ENCODE results near the gene ARID5B.
A peak's percentile ranks its signal among the peaks of the same experiment; 100 is the strongest.
"Not testable (repeated sequence)": the region's sequence is repeated elsewhere in the genome, so short reads cannot be mapped to it uniquely, and the experiment has no call there.

Gene ARID5B

DNA sequence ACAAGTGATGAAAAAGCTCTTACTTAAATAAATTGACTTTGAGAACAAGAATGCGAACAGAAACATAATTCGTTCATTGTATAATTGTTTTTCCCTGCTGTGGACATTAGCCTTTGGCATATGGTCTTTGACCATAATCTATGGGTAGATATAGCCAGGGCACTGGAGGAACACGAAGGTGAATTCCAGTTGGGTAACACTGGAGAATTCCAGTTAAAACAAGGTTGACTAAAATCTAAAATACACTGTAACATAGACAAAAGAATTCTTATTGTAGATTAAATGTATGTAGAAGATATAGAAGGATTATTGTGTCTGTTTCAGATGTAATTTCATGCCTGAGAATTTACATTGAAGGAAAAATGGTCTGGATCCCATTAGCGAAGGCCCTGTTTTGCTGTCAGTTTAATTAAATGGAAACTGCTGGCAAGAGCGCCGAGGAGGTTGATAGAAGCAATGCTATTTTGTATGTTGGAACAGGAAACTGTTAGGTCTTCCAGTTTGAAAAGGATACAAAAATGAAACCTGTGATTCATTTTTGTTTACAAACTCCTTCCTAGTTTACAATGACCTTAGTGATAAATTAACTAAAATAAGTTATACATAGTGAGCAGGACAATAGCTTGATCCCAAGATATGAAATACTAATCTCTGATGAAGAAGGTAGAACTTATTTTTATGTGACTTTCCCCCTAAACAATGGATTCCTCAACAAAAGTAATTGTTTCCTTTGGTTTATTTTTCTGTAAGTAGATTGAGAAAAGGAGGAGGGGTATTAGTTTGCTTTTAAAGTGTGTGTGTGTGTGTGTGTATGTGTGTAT is 68.9 kb downstream of the ARID5B start:
- peak; percentile 46 for DNase-seq

DNA sequence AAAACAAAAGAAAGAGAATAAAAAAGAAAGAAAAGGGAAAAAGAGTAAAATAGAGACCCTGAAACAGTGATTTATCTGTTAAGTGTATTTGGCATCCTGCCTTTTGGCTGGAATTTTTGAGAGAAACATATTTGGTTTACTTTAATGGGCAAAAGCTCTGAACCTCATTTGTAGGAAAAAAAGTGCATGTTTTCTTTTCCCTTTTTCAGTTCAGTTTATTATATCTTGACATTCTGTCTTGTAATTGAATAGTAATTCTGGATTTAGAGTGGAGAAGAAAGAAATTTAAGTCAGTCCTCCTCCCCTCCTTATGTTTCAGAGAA is 69.5 kb downstream of the ARID5B start:
- peak; percentile 50 for DNase-seq

DNA sequence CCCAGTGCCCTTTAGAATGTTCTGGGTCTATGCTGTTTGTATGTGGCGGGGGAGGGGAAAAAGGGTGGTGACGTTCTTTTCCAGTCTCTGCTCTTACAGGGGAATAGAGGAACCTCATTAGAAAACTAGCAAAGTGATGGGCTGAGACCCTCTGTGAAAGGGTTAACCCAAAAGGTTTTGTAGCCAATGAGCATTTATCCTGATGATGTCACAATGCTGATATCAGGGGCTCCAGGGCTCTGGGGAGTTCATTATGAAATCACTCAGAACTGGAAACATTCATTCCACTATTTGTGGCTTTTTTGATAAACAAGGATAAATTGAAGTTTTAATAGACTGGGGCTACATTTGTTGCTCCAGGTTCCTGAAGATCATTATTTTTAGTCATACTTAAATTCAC is 71.7 kb downstream of the ARID5B start:
- no peak for DNase-seq

DNA sequence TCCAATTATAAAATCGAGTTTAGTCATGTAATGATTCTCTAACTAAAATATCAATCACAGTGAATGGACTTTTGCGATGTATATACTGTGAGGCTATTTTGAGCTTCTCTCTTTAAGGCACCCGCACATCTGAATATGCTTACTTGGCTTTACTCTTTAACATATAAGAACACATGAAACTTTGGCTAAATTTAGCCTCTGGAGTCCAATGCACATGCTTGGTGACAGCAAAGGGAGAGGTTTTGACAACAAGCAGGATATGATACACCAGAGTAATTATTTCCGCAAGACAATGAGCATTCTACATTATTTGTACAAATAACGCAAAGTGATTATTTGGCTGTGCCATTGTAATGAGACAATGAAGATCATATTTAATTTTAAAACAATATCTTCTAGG is 72.4 kb downstream of the ARID5B start:
- DNase-seq = no peak

DNA sequence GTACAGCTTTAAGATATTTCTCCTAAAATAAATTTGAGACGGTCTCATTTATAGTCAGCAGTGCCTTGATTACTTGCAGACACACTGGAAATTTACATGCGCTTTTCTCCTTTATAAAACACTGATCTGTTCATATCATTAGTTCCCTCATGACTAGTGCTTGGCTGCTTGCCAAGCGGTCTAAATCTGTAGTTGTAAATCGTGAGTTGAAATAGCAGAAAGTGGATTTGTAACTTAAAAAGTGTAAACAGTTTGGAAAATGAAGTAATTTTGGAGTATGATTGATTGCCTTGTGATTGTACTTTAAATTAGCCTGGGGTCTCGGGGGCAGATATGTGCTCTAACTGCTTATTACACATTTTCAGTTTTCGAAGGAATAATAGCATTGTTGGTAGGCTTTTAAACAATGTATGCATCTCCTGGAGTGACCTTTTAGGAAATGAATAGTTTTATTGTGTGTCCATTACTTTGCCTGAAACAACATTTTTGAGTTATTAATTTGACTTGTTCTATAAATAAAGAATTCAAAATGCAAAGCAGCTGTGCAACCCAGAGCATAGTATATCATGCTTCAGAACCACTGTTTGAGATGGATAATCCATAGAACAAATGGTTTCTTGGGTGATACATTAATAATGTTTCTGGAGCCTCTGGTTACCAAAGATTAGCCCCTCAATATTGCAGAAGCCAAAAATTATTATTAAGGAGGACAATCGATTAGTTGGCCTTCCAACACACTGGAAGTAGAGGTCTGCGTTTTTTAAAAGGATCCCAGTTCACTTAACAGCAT is 73.3 kb downstream of the ARID5B start:
- DNase-seq = peak; percentile 67

DNA sequence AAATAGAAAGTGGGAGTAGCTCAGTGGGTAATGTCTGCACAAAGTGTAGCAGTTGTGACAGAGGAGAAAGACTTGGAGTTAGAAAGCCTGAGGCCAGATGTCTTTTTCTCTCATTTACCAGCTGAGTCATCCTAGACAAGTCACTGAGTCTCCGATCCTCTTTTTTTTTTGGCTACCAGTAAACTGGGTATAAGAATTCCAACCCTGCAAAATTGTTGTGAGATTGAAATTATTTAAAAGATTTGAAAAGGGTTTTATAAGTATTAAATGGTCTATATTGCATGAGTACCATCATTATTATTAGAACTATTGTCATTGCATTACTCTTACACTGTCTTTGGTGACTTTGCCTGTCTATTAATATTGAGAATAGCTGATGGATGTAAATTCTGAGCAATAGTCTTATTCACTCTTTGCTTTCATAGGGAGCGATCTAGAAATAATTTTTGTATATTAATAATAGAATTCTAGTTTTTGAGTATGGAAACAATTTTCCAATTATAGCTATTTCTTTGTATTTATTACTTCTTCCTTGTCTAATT is 74.0 kb downstream of the ARID5B start:
- DNase-seq = peak; percentile 79

DNA sequence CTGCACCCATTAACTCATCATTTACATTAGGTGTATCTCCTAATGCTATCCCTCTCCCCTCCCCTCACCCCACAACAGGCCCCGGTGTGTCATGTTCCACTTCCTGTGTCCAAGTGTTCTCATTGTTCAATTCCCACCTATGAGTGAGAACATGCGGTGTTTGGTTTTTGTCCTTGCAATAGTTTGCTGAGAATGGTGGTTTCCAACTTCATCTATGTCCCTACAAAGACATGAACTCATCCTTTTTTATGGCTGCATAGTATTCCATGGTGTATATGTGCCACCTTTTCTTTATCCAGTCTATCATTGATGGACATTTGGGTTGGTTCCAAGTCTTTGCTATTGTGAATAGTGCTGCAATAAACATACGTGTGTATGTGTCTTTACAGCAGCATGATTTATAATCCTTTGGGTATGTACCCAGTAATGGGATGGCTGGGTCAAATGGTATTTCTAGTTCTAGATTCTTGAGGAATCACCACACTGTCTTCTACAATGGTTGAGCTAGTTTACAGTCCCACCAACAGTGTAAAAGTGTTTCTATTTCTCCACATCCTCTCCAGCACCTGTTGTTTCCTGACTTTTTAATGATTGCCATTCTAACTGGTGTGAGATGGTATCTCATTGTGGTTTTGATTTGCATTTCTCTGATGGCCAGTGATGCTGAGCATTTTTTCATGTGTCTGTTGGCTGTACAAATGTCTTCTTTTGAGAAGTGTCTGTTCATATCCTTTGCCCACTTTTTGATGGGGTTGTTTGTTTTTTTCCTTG is 75.6 kb downstream of the ARID5B start:
- DNase-seq = not testable (repeated sequence)

DNA sequence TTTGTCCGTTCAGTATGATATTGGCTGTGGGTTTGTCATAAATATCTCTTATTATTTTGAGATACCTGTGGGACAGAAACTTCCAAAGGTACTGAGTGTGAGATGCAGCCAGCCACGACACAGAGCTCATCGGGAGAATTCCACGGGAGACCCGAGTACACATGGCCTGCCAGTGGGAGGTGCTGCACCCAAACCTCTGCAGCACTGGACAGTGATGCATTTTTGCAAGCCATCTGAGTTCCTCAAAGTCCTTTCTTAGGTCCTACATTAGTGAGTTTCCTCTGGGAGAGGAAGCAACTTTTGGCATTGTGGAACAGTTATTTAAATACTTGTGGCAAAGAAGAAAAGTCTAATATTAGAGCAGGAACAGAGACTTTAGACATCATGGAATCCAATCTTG is 77.5 kb downstream of the ARID5B start:
- no peak for DNase-seq

DNA sequence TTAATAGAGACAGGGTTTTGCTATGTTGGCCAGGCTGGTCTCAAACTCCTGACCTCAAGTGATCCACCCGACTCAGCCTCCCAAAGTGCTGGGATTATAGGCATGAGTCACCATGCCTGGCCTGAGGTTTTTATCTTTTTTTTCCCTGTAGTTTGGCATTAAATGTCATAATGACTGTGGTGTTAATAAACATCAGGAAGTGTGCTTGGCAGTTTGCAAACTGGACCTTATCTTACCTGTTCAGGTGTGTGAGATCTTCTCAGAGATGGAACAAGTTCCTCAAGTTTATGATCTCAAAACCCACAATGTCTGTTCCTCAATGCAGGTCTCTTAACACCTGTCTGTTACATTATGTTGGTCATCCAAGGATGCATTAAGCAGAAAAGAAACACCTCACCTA is 80.0 kb downstream of the ARID5B start:
- no peak for DNase-seq

DNA sequence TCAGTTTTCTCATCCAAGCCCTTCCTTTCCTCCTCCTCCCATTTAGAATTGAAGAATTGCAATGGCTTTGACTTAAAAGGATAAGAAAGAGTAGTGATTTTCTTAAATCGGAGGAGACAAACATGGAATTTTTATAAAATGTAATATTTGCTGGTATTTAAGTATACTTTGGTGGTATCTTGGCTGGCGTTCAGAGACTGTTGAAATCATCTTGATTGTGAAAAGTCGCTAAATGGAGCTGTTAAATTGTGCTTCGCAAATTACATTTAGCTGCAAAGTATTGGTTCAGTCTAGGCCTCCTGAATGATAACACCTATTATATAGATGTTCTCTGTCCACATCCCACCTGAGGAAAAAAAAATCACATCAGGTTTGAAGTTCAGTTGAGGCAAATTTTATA is 81.8 kb downstream of the ARID5B start:
- no peak for DNase-seq

DNA sequence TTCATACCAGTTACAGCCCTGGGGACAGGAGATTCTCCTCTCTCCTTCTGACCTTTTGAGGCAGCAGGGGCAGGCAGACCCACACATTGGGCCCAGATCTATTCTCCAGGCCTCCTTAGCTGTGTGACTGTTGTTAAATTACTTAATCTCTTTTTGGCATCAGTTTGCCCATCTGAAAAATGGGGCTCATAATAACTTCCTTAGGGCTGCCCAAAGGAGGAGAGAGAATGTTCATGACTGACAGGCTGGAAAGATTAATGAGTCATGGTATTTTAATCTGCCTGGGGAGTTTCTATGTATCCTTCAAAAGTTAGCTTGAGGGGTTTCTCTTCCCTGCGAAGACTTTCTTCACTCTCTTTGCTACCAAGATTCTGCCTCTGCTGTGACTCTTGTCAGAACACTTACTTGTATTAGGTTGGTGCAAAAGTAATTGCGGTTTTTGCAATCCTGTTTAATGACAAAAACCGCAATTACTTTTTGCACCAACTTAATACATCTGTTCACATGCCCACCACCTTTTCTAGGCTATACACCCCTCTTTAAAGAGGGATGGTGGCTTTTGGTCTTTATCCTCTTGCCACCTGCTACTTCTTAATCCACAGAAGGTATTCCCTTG is 83.4 kb downstream of the ARID5B start:
- DNase-seq = no peak

DNA sequence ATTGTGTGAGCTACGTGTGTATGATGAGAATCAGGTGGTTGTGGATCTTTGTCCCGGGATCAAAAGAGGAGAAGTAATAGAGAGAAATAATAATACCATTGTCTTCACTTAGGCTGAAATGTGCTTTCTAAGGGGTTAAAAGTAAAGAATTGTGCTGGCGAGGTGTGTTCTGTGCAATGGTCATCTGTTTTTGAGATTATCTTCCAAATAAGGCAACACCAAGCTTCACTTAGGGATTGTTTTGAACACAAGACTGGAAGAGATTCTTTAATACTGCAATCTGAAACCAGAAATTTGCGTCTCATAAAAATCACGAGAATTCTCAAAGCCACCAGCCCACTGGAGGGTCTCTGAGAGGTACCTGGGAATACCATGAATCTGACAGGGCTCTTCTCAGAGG is 84.2 kb downstream of the ARID5B start:
- no peak for DNase-seq

DNA sequence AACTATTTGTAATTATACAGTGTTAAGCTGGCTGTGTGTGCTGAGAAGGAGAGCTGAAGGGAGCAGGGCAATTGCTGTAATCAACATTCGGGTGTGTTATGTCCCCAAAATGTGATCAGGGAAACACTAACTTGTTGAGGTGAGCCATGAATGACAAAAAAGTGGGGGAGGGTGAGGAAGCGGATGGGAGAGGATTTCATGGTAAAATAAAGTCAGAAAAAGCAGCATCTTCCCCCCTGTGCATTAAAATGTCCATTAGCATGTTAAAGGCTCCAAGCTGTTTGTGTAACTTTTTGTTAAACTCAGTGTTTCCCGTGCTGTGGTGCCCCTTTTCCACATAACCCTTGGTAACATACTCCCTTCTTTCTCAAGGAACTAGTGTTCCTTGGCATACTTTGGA is 84.9 kb downstream of the ARID5B start:
- no peak for DNase-seq

DNA sequence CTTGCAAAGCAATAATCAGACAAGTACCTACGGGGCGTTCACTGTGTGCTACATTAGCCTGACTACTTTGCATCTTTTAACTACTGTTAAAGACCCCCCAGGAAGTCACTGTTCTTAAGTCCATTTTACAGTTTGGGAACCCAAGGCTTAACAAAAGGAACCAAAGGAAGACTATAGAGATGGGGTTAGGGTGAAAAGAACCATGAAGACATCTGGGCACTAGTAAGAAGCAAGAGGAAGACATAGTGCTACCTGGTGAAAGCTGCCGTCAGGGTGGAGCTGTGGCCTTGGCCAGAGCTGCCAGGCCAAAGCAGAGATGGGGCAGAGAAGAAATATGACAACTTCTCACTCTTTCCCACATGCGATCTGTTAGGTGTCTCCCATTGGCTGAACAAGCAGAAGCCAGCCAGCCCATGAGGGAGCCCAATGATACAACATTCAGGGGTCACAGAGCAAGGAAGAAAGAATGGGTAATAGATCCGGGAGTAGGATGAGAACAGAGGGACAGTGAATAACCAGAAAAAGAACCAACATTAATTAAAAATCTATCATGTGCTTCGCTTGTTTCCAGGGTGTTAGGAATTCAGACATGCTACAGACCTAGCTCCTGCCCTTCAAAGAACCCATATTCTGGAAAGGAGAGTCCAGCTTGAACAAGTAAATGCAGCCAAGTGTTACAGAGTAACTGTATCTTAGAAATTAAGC is 85.4 kb downstream of the ARID5B start:
- no peak for DNase-seq

DNA sequence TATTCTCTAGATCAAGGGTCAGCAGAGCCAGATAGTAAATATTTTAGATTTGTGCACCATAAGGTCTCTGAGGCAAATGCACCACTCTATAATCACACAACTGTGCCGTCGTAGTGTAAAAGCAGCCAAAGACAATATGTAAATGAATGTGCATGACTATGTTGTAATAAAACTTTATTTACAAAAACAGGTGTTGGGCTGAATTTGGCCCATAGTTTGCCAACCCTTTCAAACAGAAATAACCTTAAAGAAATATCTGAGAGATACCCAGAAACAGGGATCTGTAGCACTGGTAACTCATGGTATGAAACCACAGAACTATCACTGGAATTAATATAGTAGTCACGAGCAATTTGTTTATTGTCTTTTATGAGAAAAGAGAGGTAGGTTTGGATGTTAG is 86.0 kb downstream of the ARID5B start:
- DNase-seq = no peak

DNA sequence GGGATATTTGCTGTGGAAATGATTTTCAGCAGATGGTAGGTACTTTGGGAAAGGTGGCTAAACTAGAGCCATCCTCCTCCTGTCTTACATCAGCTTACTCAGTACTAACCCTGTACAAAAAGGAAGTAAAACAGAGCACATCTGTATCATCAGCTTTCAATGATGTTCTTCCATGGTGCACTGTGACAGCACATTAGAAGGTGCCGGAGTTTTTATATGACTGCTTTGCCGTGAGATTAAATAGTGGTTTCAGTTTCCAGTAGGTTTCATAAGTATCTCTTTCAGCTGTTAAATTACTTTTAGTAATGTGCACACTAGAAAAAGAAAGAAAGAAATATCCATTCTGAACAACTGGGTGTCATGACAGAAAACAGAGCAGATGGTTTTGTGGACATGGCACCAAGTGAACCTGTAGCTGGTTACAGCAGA is 86.5 kb downstream of the ARID5B start:
- DNase-seq = no peak

DNA sequence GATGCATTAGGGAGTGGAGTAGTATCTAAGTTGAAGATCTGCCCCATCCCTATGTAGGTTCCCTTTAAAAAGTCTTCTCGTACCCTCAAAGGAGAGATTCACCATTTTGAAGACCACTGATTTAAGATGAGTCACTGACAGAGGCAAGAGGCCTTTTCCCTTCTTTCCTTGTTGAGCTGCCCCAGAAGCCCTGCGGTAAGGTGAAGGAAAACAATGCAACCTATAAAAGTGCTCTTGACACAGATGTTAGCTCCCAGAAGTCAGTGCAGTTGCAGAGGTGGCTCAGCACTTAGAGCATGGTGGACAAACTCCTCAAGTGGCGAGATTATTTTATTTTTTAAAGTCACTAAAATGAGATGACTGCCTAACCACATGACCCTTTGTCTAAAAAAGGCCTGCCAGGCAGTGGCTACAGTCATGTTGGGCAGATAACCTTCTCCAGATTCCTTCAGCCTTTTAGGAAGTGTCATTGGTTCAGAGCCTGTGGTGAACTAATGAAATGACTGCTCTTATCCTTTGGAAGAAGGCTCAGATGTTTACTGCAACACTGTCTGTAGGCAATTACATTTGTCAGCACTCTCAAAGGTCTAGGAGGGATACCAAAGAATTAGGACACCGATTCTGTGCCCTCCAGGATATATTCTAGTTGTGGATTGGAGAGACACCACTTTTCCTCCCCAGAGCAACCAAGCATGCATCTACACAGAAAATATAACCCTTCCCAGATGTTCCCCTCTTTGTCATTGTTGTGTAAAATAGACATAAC is 88.7 kb downstream of the ARID5B start:
- peak; percentile 43 for DNase-seq

DNA sequence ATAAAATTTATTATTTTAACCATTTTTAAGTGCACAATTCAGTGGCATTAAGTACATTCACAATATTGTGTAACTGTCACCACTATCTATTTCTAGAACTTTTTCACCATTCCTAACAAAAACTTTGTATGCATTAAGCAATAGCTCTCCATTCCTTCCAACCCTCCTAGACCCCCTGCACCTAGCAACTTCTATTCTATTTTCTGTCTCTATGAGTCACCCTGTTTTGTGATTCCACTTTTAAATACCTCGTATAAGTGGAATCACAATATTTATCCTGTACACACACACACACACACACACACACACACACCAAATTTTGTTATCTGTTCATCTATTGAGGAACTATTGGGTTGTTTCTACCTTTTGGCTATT is 89.2 kb downstream of the ARID5B start:
- peak; percentile 58 for DNase-seq

DNA sequence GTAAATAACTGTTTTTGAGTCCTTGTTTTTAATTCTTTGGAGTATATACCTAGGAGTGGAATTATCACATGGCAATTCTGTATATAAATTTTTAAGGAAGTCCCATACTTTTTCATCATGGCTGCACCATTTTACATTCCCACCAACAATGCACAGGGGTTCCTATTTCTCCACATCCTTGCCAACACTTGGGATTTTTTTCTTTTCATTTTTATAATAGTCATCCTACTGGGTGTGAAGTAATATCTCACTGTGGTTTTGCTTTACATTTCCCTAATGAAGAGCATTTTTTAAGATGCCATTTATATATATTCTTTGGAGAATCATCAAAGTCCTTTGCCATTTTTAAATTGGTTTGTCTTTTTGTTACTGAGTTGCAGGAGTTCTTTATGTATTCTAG is 89.7 kb downstream of the ARID5B start:
- no peak for DNase-seq

DNA sequence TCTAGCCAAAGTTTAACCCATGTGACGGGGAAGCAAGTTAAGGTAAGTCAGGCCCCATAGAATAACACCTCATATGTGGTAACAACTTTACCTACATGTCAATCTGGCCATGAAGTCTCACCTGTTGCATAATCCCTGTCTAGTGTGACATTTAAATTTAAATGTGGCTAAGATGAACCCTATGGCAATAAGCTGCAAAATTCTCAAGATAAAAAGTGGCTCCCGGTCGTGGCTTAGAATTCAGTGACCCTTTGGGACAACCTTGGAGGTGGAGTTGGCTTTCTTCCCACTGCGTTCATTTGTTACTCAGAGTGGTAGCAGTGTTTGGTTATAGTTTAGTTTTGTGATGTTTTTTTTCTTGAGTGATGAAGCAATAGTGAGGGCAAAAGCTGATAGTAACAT is 90.6 kb downstream of the ARID5B start:
- DNase-seq = no peak

All from fibroblast of skin of scalp (primary cell).